Lung (tissue), 12 donors: ENCODE results near the gene DOCK1. TPM values are rescaled to one million over a fixed set of nuclear protein-coding genes. Genes with fewer than 3 reads are reported as not detected.

ENCODE experiments used
- ATAC-seq: fragments of 200-7000 bp; cut with Tn5 transposase; one replicate; pipeline ENCODE4 v1.9.1; 2020; ENCODE audit warnings: moderate number of reproducible peaks; ENCODE audit not compliant: insufficient read depth, low FRiP score
- DNase-seq, 3 donors: peaks; one replicate each; pipeline ENCODE4 v3.0.0-alpha.2; 2013 to 2017
- H3K27ac ChIP-seq, 2 donors: one replicate each; pipeline ENCODE4 v1.5.1; 2013; ENCODE audit warnings: mild to moderate bottlenecking in 2 of 2, moderate library complexity in 2 of 2, control low read depth in 1 of 2, inconsistent platforms in 1 of 2, low read depth in 1 of 2, low read length in 1 of 2
- H3K27me3 ChIP-seq, 3 donors: one replicate each; pipeline ENCODE4 v1.5.1; 2013; ENCODE audit warnings: low read length in 2 of 3; ENCODE audit not compliant: control insufficient read depth in 3 of 3, insufficient read depth in 3 of 3
- H3K36me3 ChIP-seq, 4 donors: one replicate each; pipeline ENCODE4 v1.5.1; 2013; ENCODE audit warnings: low read length in 4 of 4, mild to moderate bottlenecking in 1 of 4, moderate library complexity in 1 of 4; ENCODE audit not compliant: control insufficient read depth in 4 of 4, insufficient read depth in 4 of 4
- H3K4me1 ChIP-seq, 5 donors: one replicate each; pipeline ENCODE4 v1.5.1; 2013; ENCODE audit warnings: low read length in 5 of 5, mild to moderate bottlenecking in 2 of 5, moderate library complexity in 1 of 5; ENCODE audit not compliant: control insufficient read depth in 5 of 5, insufficient read depth in 5 of 5
- H3K4me3 ChIP-seq: one replicate; pipeline ENCODE4 v1.5.1; 2013; ENCODE audit warnings: mild to moderate bottlenecking, control low read depth, moderate library complexity
- H3K9ac ChIP-seq, 2 donors: one replicate each; pipeline ENCODE4 v1.5.1; 2013; ENCODE audit warnings: low read length in 2 of 2, control low read depth in 1 of 2; ENCODE audit not compliant: insufficient read depth in 1 of 2
- H3K9me3 ChIP-seq, 4 donors: one replicate each; pipeline ENCODE4 v1.5.1; 2013; ENCODE audit warnings: low read length in 3 of 4, mild to moderate bottlenecking in 1 of 4, moderate library complexity in 1 of 4; ENCODE audit not compliant: control insufficient read depth in 4 of 4, insufficient read depth in 3 of 4
- CTCF ChIP-seq: IDR thresholded peaks from 2 replicates; pipeline ENCODE4 v1.5.1; 2012; ENCODE audit warnings: mild to moderate bottlenecking; ENCODE audit errors: control extremely low read depth, extremely low read depth
- WGBS, 2 donors: extraction: QIAGEN DNeasy Blood & Tissue Kit; methylation state at CpG; one replicate each; pipeline ENCODE4 v1.1.7; 2013; 5-methylcytosine and 5-hydroxymethylcytosine counted together
- polyA plus RNA-seq, 2 donors: library from polyadenylated mRNA; stranded (reverse); fragments of 200-250 nt; gene quantifications; one replicate each; pipeline ENCODE4 v1.2.1, GENCODE V29; 2013
- total RNA-seq, 2 donors: library from RNA; depleted of rRNA in 1 of 2; stranded (reverse); fragments of >200 nt in 1 of 2; gene quantifications; one replicate each; pipeline ENCODE4 v1.2.1, GENCODE V29; 2014 to 2021
- donor health status: control.
- donor health status: control.
- donor health status: Bipolar disorder and iron deficiency.
- donor health status: healthy.
- donor health status: DM: yes; HTN: yes; CAD: no.

Gene DOCK1
- total and polyA plus RNA-seq, 4 donors, result 11.2 to 102 (median 30.5) TPM

- Histone ChIP-seq H3K36me3 (peaks cover 0 to 7% (median under 1%) of the 10 kb centered on the region in 4 donors), H3K4me3 (no peak overlapping the region), H3K4me1 (no peaks in the 10 kb centered on the region), H3K9ac (no peak overlapping the region), H3K27ac (no peak overlapping the region), H3K9me3 (no peaks in the 10 kb centered on the region), H3K27me3 (no peaks in the 10 kb centered on the region)
- no peak for TF ChIP-seq CTCF
- ATAC-seq, result no peak
- DNase-seq, result no peak
- WGBS, 2 donors, result 50 to 61% methylated on average over 4 of the region's 4 CpGs
Measured at GRCh38 chr10:127276794-127277462, 371.7 kb downstream of the DOCK1 start.

- no peak for ATAC-seq
- TF ChIP-seq CTCF, result no peak
- 60 to 68% methylated on average over 5 of the region's 5 CpGs for WGBS, 2 donors
- Histone ChIP-seq H3K4me3 (no peak overlapping the region), H3K4me1 (peaks cover 0 to 8% (median 0%) of the 10 kb centered on the region in 5 donors), H3K9me3 (peaks cover 0 to 2% (median 0%) of the 10 kb centered on the region in 4 donors), H3K36me3 (peaks cover 0 to 7% (median under 1%) of the 10 kb centered on the region in 4 donors), H3K9ac (no peak overlapping the region), H3K27me3 (no peaks in the 10 kb centered on the region), H3K27ac (no peak overlapping the region)
- DNase-seq, result no peak
Measured at GRCh38 chr10:127278001-127278400, 372.8 kb downstream of the DOCK1 start.

- Histone ChIP-seq H3K9me3 (peaks cover 0 to 2% (median 0%) of the 10 kb centered on the region in 4 donors), H3K4me1 (peaks cover 0 to 17% (median 0%) of the 10 kb centered on the region in 5 donors), H3K9ac (no peak overlapping the region), H3K27ac (no peak overlapping the region), H3K4me3 (no peak overlapping the region), H3K27me3 (no peaks in the 10 kb centered on the region), H3K36me3 (peaks cover 0 to 7% (median 2%) of the 10 kb centered on the region in 4 donors)
- peak in 1 of 3 donors; percentile 19 for DNase-seq
- WGBS, 2 donors, result 66 to 71% methylated on average over 5 of the region's 5 CpGs
- no peak for ATAC-seq
- TF ChIP-seq CTCF, result no peak
Measured at GRCh38 chr10:127279334-127279774, 374.1 kb downstream of the DOCK1 start.
